Mammary epithelial cell (primary cell): ENCODE results near the gene MCAM.

Experiments
- EZH2 ChIP-seq: IDR thresholded peaks from 2 replicates; pipeline ENCODE4 v1.6.1; 2012; ENCODE audit warnings: low read length, inconsistent platforms, borderline replicate concordance
- TF ChIP-seq, protein P1 (sequence below), 2 donors: IDR thresholded peaks in 1 of 2; conservative IDR thresholded peaks in 1 of 2; 2 replicates each; pipeline ENCODE4 v1.5.1; 2011 to 2012; ENCODE audit warnings: inconsistent platforms in 2 of 2, low read length in 2 of 2, mild to moderate bottlenecking in 2 of 2, control low read depth in 1 of 2, low read depth in 1 of 2; ENCODE audit not compliant: insufficient read depth in 1 of 2; ENCODE audit errors: extremely low read depth in 1 of 2

DNA sequence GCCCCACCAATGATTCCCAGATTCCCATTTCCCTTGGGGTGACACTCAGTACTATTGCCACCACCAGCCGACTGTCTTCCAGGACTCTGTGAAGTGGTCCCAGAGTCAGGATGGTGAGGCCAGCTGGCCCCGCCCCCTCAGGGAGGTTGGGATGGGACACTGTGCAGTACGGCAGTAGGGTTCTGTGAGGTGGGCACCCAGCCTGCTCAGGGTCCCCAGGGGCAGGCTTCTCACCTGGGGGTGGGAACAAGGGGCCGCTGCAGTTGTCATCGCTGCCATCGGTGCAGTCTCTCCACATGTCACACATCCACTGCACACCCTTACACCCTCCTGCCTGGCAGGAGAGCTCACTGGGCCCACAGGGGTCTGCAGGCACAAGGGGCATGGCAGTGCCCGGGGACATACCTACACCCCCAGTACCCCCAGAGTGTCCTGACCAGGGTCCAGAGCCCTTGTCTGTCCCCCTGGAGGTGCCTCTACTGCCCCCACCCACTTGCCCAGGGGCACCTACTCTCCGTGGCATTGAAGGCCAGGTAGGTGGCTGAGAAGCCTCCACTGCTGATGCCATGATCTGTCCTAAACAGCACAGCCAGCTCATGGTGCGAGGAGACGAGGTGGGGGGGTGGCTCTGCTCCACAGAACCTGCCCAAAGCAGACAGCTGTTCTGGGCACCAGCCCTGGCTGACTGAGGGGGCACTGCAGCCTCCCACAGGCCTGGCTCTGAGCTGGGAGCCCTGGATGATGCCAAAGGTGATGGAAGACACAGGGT lies 25.6 kb upstream of the MCAM start:
- TF ChIP-seq, protein P1, sequence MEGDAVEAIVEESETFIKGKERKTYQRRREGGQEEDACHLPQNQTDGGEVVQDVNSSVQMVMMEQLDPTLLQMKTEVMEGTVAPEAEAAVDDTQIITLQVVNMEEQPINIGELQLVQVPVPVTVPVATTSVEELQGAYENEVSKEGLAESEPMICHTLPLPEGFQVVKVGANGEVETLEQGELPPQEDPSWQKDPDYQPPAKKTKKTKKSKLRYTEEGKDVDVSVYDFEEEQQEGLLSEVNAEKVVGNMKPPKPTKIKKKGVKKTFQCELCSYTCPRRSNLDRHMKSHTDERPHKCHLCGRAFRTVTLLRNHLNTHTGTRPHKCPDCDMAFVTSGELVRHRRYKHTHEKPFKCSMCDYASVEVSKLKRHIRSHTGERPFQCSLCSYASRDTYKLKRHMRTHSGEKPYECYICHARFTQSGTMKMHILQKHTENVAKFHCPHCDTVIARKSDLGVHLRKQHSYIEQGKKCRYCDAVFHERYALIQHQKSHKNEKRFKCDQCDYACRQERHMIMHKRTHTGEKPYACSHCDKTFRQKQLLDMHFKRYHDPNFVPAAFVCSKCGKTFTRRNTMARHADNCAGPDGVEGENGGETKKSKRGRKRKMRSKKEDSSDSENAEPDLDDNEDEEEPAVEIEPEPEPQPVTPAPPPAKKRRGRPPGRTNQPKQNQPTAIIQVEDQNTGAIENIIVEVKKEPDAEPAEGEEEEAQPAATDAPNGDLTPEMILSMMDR (conservative IDR thresholded peaks at IDR 0.05 in 1 of 2, IDR thresholded peaks at IDR 0.05 in 1 of 2; ENCODE audit: extremely low read depth in 1 of 2, insufficient read depth in 1 of 2, low read depth in 1 of 2, low read length in 2 of 2): no peak
- TF ChIP-seq EZH2: no peak
